ENCODE measurements around the gene RCC1.
A peak's percentile ranks its signal among the peaks of the same experiment; 100 is the strongest.
"Not testable (repeated sequence)": the region's sequence is repeated elsewhere in the genome, so short reads cannot be mapped to it uniquely, and the experiment has no call there.

The RCC1 gene

DNA sequence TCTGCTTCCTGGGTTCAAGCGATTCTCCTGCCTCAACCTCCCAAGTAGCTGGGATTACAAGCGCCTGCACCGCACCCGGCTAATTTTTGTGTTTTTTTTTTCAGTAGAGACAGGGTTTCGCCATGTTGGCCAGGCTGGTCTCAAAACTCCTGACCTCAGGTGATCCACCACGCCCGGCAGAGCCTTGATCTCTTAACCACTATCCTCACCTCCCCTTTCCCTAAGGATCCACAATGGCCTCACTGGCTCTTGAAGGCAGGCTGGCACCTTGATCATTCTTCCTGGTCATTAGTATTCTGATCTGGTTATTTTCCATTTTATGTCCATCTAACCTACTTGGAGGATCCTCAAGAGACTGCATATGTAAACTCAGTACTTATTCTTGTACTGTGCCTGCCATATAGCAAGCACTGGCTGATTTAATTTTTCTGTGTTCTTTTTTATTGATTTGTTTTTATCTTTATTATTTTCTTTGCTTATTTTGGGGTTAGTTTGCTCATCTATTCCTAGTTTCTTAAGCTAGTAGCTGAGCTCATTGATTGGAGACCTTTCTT is 6.3 kb downstream of the RCC1 start:
- no peak for DNase-seq

DNA sequence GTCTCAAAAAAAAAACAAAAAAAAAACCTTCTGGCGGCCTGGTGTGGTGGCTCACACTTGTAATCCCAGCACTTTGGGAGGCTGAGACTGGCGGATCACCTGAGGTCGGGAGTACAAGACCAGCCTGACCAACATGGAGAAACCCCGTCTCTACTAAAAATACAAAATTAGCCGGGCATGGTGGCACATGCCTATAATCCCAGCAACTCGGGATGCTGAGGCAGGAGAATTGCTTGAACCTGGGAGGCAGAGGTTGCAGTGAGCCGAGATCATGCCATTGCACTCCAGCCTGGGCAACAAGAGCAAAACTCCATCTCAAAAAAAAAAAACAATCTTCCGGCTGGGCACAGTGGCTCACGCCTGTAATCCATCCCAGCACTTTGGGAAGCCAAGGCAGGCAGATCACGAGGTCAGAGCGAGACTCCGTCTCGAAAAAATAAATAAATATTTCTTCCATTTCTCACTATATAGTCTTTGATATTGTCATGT is 8.6 kb downstream of the RCC1 start:
- not testable (repeated sequence) for DNase-seq

DNA sequence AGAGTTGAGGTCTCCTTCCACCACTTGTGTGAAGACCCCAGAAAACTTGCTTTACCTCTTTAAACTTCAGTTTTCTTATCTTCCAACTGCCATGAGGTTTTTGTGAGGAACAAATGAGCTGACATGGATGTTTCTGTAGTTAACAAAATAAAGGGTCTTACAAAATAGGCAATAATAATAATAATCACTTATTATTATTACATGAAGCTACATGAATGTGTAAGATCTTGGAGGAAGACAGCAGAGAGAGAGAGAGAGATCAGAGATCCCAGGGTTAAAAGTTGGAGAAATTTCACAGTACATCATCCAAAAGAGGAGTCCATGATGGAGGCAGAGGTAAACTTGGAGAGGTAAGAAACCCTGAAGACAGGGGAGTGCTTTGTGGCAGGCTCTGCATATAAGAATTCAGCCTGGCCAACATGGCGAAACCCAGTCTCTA is 10.7 kb downstream of the RCC1 start:
- no peak for DNase-seq

DNA sequence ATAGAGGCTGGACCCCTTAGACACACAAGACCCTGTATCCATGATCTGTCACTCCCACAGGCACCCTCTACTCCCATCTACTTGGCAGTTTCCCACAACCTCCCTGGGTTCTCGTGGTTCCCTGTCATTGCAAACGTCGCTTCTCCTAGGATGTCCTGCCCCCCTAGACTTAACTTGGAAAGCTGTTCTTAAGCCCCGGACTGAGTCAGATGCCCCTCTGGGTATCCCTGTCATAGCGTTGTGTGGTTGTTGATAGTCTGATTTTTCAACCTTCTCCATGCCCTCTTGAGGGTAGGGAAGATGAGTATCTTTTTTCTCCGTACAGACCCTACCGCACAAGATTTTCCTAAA is 11.8 kb downstream of the RCC1 start:
- DNase-seq: no peak

DNA sequence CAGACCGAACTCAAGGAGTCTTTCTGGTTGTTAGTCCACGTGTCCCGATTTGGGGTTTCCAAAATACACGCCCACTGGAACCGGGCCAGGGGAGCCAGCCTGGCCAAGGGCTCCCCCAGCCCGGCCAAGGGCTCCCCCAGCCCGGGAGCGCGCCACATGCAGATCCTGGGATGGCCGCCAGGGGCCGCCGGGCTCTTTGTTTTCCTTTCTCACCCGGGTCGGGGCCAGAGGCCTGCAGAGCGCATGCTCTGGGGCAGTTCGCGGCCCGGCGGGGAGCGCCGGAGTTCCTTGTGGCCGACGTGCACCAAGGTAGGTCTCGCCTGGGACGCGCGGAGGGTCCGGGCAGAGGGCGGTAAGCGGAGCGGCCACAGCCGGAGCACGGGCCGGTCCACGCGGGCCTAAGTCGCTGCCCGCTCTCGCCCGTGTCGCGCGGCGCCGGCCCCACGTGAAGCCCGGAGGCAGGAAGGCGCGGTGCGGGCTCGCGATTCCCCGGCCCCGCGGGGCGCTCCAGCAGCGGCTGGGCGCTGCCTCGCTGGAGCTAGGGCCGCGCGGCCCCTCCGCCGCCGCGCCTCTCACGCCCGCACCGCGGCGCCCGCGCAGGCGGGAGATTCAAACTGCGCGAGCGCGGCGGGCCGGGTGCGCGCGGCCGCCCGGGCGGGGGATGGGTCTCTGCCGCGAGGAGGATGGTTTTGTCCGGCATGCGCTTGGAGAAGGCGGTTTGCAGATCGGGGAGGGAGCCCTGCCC is 12.3 kb downstream of the RCC1 start:
- DNase-seq: peak; percentile 78

DNA sequence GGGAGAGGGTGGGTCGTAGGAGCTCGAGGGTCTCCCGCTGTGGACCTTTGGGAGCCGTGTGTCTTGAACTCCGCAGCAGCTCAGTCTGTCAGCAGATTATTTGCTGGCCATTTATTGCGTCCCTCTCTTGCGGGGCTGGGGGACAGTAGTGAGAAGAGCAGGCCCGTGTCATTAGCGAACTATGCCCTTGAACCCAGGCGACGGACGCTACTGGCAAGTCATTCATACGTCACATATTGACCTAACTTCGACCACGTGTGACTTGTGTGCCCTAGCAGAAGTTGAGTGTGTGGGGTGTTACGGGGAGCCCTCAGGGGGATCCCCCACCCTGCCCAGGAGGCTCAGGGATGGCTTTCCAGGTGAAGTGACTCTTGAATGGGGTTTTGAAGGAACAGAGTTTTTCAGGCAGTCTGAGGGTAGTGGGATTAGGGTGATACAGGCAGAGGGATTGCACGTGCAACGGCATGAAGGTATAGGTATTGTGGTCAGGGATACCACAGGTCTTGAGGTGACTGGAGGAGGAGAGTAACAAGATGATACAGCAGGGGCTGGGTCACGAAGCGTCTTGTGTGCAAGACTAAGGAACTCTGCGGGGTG is 13.0 kb downstream of the RCC1 start:
- peak; percentile 17 for DNase-seq

GRCh38 chr1:28519946-28520725 is 14.3 kb downstream of the RCC1 start:
- DNase-seq: no peak

GRCh38 chr1:28520796-28521195 is 15.0 kb downstream of the RCC1 start:
- not testable (repeated sequence) for DNase-seq

GRCh38 chr1:28521502-28522164 is 15.8 kb downstream of the RCC1 start:
- no peak for DNase-seq

- DNase-seq: not testable (repeated sequence)
Observed at GRCh38 chr1:28522537-28522936, 16.7 kb downstream of the RCC1 start.

DNA sequence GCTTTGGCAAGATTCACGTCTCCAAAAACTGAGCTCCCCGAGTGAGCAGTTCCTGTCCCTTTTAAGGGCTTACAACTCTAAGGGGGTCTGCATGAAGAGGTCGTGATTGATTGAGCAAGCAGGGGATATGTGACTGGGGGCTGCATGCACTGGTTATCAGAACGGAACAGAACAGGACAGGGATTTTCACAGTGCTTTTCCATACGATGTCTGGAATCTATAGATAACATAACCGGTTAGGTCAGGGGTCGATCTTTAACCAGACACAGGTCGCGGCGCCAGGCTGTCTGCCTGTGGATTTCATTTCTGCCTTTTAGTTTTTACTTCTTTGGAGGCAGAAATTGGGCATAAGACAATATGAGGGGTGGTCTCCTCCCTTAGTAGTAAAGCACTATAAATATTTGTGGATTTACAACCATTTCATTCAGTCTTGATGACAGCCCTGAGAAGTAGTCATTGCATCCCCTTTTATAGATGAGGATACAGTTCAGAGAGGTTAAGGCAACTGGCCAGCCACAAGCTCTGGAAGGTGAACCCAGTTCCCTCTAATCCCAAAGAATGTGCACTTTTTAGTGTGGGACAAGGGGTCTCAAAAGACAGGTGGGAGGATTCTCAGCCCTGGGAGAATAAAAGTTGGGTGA is 19.3 kb downstream of the RCC1 start:
- DNase-seq: not testable (repeated sequence)

DNA sequence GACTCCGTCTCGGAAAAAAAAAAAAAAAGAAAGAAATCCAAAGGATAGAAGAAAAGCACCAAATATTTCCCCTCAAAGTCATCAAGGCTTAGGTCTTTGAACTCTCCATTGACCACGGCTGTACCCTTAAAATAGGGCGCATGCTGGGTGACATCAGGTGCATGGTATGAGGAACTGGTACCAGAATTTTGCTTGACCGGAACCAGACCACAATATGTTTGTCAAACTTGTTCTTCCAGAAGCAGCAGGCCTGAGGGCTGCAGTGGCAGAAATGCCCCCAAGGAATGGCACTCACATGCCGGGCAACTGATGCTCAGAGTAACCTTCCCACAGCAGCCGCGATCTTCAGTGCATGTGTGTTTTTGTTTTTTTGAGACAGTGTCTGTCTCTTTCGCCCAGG is 21.0 kb downstream of the RCC1 start:
- DNase-seq: no peak

- no peak for DNase-seq
Observed at GRCh38 chr1:28530456-28530855, 24.6 kb downstream of the RCC1 start.

- DNase-seq: no peak
Observed at GRCh38 chr1:28534671-28535070, 28.8 kb downstream of the RCC1 start.

- DNase-seq: no peak
Observed at GRCh38 chr1:28535180-28535579, 29.3 kb downstream of the RCC1 start.

GRCh38 chr1:28537457-28538199 is 31.8 kb downstream of the RCC1 start:
- DNase-seq: no peak

GRCh38 chr1:28538286-28538685 is 32.4 kb downstream of the RCC1 start:
- DNase-seq: no peak

DNA sequence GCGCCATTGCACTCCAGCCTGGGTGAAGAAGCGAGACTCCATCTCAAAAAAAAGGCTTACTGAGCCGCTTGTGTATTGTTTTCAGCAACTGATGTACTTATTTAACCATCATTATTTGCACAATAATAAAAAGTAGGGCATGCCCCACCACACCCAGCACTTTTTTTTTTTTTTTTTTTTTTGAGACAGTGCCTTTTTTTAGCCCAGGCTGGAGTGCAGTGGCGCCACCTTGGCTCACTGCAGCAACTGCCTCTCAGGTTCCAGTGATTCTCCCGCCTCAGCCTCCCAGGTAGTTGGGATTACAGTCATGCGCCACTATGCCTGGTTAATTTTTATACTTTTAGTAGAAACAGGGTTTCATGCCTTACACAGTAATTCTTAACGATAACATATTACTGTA is 34.8 kb downstream of the RCC1 start:
- DNase-seq: no peak

- DNase-seq: not testable (repeated sequence)
Observed at GRCh38 chr1:28541414-28542015, 35.7 kb downstream of the RCC1 start.

- no peak for DNase-seq
Observed at GRCh38 chr1:28545246-28545628, 39.4 kb downstream of the RCC1 start.

DNA sequence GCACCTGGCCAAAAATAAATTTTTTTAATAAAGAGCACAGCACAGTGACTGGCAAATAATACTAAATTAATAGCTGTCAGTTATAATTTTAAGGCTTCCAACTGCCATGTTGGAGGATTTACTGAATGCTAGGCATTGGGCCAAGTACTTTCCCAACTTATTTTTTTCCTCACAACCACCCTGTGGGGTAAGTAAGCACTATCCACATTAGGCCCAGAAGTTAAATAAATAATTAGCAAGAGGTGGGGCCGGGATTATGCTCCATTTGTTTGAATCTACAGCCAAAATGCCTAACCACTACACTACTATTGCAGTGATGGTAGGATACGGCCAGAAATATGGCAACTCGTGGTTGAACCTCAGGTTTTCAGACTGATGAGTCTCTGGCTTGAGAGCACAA is 42.5 kb downstream of the RCC1 start:
- DNase-seq: no peak
